COLO668 (cell line): Measurements from ENCODE around the gene PFDN4.
"Not testable (repeated sequence)": the region's sequence is repeated elsewhere in the genome, so short reads cannot be mapped to it uniquely, and the experiment has no call there.

Experiments used
- DNase-seq: peaks from one replicate; lab custom pipeline; 2025; ENCODE audit not compliant: unreplicated experiment; lab: John Stamatoyannopoulos, UW

PFDN4 gene

DNA sequence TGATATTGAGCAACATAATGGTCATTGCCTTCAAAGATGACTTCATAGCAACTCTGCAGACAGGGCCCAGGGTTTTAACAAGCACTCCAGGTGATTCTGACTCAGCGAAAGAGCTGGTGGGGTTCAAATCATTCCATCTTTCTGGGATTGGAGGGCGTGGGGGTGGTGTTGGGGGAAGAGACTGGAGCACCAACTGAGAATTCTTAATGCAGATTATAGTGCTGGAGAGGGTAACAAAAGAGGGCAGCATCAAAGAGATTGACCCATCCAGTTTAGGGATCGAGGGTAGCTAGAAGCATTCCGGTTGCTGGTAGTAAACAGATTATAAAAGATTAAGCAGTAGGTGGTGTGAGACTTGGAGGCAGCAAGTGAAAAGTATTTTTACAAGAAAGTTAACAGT, 15.9 kb downstream of the PFDN4 start:
- no peak for DNase-seq

GRCh38 chr20:54224642-54225041, 16.8 kb downstream of the PFDN4 start:
- DNase-seq: not testable (repeated sequence)

GRCh38 chr20:54227241-54227640, 19.4 kb downstream of the PFDN4 start:
- no peak for DNase-seq

DNA sequence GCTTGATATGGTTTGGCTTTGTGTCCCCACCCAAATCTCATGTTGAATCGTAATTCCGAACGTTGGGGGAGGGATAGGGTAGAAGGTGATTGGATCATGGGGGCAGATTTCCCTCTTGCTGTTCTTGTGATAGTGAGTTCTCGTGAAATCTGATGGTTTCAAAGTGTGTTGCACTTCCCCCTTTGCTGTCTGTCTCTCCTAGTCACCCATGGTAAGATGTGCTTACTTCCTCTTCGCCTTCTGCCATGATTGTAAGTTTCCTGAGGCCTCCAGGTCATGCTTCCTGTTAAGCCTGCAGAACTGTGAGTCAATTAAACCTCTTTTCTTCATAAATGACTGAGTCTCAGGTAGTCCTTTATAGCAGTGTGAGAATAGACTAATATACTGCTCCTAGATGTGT, 19.9 kb downstream of the PFDN4 start:
- DNase-seq: no peak

GRCh38 chr20:54228841-54229240, 21.0 kb downstream of the PFDN4 start:
- DNase-seq: no peak

- DNase-seq: no peak
These were observed 21.8 kb downstream of the PFDN4 start for GRCh38 chr20:54229566-54230160.

DNA sequence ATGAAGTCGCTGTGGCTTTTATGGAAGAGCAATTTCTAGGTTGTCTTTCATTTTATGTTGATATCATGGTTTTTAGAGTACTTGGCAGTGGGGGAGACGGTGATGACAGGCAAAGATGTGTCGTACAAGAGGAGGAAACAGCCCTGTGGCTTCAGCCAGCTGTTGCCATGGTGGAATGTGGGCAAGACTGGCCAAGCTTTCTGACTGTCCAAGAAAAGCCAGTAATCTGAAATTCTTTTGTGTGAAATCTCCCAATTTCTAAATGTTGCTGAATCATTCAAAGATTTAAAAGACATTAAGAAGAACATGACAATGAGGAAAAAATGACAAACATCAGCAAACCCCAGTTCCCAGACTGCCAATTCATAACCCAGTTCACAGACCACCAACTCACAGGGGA, 23.1 kb downstream of the PFDN4 start:
- DNase-seq: no peak

DNA sequence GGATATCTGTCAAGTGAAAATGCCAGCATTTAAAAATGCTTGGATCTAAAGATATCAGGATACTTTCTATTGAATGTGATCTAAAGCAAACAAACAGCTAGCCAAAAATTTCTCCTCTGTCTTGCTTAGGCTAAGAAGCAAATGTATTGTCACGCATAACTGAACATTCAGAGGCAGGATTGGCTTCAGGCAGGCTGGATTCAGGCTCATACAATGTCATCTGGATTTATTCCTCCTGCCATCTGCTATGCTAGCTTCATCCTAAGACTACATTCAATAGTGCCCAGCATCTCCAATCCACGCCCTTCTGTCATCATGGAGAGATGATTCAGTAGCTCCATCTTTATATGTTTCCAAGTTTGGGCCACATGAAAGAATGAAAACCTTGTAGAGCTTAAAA, 27.1 kb downstream of the PFDN4 start:
- no peak for DNase-seq

DNA sequence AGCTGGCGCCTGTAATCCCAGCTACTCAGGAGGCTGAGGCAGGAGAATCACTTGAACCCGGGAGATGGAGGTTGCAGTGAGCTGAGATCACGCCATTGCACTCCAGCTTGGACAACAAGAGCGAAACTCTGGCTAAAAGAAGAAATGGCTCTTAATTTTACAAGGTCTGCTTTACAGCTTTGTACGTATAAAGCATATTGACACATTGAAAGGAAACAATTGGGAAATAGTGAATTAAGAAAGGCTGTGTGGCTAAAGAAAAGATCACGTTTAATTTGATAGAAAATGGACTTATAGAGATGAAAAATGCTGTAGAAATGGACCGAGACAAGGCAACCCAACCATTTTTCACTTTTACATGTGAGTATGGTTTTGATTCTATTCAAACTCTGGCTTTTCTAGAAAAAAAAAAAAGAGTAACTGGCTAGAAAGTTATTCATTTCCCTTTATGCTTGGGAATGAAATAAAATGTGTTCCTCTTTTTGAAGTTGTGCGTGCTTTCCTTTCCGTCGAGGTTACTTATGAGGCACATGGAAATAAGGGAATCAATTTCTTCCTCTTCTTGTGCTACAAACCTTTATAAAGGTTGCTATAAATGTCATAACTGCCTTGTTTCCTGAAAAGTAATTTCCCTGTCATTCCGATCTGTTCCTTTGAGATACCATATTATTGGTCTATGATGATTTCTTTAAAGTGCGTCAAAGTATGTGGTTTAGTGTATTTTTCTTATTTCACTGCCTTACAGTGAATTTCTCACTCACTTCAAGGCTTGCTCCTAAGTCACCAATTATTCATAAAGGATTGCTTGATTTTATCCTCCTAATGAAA, 29.4 kb downstream of the PFDN4 start:
- no peak for DNase-seq

DNA sequence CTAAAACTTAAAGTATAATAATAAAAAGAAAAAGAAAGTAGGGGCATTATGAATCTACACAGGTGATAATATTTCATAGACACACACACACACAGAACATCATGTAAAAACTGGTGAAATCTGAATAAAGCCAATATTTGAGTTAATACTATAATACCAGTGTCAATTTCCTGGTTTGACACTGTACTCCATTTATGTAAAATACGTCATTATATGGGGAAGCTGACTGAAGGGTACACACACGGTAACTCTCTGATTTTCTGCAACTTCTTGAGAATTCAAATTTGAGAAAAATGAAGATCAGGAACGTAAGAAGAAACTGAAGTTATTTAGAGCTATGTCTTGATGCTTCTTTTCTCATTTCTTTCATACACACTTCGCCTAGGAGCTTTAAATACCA, 36.2 kb downstream of the PFDN4 start:
- no peak for DNase-seq

- DNase-seq: not testable (repeated sequence)
These were observed 40.8 kb downstream of the PFDN4 start for GRCh38 chr20:54248705-54249104.

DNA sequence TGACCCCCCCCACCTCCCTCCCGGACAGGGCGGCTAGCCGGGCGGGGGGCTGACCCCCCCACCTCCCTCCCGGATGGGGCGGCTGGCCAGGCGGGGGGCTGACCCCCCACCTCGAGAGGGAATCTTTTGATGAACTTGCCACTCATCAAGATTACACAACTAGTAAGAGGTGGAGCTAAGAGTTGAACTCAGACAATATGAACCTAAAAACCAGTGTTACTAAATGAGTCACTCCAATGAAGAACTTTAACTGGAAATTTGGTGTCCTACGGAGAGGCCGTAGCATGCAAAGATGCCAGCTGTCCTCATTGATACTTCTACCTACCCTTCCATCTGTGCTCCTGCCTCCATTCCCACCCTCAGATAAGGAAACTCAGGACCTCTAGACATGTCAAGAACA, 42.8 kb downstream of the PFDN4 start:
- DNase-seq: no peak

GRCh38 chr20:54251096-54251495, 43.2 kb downstream of the PFDN4 start:
- DNase-seq: no peak

GRCh38 chr20:54254596-54254995, 46.7 kb downstream of the PFDN4 start:
- DNase-seq: no peak

DNA sequence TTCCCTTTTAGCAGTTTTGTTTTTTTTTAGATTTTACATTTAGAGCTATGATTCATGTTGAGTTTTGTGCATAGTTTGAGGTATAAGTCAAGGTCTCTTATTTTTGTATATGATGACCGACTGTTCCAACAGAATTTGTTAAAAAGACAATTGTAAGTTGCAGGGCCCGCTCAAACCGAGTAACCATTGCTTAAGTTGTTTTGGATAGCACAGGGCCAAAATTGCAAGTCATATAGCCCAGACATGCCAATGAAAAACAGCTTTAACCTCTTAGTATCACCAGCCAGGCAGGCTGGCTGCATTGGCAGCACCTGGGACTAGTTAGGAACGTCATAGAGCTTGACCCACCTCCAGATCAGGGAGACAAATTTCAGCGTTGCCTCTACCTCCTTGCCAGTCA, 47.3 kb downstream of the PFDN4 start:
- DNase-seq: no peak

DNA sequence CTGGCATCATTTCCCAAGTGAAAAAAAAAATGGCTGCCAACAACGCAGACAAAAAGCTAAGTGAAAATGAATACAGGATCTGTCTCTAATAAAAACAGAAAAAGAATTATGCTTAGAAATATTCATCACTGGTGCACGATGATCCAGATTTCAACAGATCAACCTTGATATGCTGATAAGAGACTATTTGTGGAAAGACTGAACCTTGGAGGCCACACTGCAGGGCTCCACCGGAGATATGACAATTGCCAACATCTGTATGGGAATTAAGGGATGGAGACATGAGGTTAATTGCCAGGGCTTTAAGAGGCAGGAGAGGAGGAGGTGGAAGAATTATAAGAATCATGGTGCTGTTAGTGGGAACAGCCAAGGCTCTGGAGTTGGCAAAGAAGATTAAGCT, 48.3 kb downstream of the PFDN4 start:
- no peak for DNase-seq

- no peak for DNase-seq
These were observed 49.4 kb downstream of the PFDN4 start for GRCh38 chr20:54257071-54257816.

GRCh38 chr20:54260116-54260515, 52.2 kb downstream of the PFDN4 start:
- DNase-seq: no peak

- no peak for DNase-seq
These were observed 54.8 kb downstream of the PFDN4 start for GRCh38 chr20:54262671-54263070.

DNA sequence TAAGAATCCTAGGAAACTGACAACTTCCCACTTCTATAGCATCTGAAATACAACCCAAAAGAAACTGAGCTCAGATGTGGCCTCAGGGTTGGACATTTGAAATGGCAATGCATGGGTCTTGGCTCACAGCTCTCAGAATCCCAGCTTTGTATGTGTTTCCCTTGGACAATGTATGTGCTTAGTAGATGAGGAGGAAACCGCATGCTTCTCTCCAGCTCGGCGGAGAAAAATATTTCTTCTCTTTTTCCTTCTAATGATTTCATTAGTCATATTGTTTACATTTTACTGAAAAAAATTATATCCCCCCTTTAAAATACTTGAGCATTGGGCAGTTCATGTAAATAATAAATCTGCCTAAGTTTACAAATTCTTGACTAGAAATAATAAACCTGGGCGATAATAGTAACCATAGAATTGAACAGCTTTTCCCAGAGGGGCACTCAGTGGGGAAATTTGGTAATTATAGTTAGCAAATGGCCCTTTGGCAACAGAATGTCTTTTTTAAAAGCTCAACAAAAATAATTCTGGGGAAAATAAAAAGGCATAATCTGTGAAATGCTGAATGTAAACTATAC, 55.3 kb downstream of the PFDN4 start:
- DNase-seq: no peak

DNA sequence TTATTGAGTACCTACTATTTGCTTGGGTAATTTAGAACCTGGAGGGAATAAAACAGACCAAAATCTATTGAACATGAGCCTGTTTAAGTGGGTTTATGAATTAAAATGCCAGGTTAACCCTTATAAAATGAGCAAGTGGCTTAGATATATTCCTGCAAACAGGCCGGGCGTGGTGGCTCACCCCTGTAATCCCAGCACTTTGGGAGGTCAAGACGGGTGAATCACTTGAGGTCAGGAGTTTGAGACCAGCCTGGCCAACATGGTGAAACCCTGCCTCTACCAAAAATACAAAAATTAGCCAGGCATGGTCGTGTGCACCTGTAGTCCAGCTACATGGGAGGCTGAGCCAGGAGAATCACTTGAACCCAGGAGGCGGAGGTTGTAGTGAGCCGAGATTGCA, 57.9 kb downstream of the PFDN4 start:
- DNase-seq: not testable (repeated sequence)

DNA sequence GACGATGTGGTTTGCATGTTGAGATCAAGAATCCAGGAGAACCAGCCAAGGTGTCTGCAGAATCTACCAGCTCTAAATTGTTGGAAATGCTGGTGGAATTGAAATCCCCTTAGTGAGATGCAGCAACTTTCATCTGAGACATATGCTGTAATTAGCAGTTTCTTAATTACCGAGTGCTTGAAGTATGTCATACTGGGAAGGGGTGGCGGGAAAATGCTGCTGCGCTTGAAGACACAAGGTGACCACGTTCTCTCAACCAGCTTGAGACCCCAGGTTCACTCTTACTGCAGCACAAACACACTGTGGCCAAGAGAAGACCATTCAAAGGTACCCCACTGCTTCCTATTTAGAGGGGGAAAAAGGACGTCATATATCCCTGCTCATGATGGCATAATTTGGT, 59.0 kb downstream of the PFDN4 start:
- no peak for DNase-seq
